ENCODE data around the gene KCND2.

Gene KCND2

DNA sequence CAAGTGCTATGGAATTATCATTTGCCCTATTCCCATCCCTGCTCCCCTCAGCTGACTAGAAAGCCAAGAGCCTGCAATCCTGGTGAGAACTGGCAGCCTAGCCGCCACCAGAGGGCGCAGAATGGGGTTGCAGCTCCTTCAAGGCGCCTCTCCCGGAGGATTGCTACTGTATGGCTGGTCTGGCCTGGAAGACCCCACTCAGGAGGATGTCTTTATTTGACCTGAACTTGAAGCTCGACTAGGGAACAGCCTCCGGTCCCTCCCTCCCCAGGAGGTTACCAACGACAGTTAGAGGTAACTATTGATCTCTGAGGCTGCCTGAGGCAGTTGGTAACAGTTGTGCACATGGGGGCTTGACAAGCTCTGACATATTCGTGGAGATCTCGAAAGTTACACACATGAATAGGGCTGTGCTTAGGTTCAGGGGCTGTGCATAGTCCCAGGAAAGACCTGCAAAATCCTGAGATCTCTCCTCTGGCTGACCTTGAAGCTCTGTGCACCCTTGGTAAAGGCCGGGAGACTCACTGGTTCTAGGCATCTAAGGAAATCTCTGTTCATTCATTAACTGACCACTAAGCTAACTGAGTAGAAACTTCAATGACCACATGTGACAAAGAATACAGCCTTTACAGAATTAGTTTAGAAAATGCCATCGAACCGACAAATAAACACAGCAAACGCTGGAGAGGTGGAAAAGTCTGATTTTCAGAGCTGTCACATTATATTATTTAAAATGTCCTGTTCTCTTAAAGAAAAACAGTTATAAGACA is 519.3 kb downstream of the KCND2 start:
- no peak overlapping the region for H3K4me3 ChIP-seq (ENCODE audit: low read depth, low read length, poor library complexity, severe bottlenecking)
- no peaks in the 10 kb centered on the region for H3K79me2 ChIP-seq (ENCODE audit: insufficient read depth, low read length)
- H3K9me3 ChIP-seq (ENCODE audit: low read length), result no peaks in the 10 kb centered on the region
- H2AFZ ChIP-seq (ENCODE audit: low read length), result no peak overlapping the region
- H4K20me1 ChIP-seq (ENCODE audit: insufficient read depth, low read length), result no peaks in the 10 kb centered on the region
- no peak overlapping the region for H3K9ac ChIP-seq (ENCODE audit: low read length)
- no peak overlapping the region for H3K27ac ChIP-seq (ENCODE audit: low read depth, low read length, poor library complexity, severe bottlenecking)
- H3K27me3 ChIP-seq (ENCODE audit: insufficient read depth, low read length), result no peaks in the 10 kb centered on the region
- TF ChIP-seq, protein P1, sequence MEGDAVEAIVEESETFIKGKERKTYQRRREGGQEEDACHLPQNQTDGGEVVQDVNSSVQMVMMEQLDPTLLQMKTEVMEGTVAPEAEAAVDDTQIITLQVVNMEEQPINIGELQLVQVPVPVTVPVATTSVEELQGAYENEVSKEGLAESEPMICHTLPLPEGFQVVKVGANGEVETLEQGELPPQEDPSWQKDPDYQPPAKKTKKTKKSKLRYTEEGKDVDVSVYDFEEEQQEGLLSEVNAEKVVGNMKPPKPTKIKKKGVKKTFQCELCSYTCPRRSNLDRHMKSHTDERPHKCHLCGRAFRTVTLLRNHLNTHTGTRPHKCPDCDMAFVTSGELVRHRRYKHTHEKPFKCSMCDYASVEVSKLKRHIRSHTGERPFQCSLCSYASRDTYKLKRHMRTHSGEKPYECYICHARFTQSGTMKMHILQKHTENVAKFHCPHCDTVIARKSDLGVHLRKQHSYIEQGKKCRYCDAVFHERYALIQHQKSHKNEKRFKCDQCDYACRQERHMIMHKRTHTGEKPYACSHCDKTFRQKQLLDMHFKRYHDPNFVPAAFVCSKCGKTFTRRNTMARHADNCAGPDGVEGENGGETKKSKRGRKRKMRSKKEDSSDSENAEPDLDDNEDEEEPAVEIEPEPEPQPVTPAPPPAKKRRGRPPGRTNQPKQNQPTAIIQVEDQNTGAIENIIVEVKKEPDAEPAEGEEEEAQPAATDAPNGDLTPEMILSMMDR (IDR thresholded peaks at IDR 0.05; ENCODE audit: low read length), result peak; percentile 100
- no peak for TF ChIP-seq EZH2 (IDR thresholded peaks at IDR 0.05; ENCODE audit: borderline replicate concordance, low read length)
- H3K4me1 ChIP-seq (ENCODE audit: insufficient read depth, low read length, severe bottlenecking), result no peaks in the 10 kb centered on the region
- no peak overlapping the region for H3K4me2 ChIP-seq (ENCODE audit: low read length)
- no peaks in the 10 kb centered on the region for H3K9me2 ChIP-seq (ENCODE audit: low read depth, low read length)
- no peaks in the 10 kb centered on the region for H3F3A ChIP-seq (ENCODE audit: insufficient read depth, low read length)
- no peaks in the 10 kb centered on the region for H3K36me3 ChIP-seq (ENCODE audit: insufficient read depth, low read length)

DNA sequence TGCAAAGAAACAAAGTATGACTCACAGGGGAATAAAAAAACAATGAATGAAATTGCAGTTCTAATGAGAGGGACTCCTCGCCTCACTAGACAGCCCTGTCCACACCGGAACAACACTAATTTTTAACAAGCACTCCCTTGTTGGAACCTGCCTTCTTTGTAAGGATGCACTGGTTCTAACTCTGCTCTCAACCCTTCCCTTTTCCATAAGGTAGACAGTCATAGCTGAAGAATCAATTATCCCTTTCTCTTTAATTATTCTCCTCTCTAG is 519.8 kb downstream of the KCND2 start:
- no peaks in the 10 kb centered on the region for H3K36me3 ChIP-seq (ENCODE audit: insufficient read depth, low read length)
- no peaks in the 10 kb centered on the region for H4K20me1 ChIP-seq (ENCODE audit: insufficient read depth, low read length)
- H3K27ac ChIP-seq (ENCODE audit: low read depth, low read length, poor library complexity, severe bottlenecking), result no peak overlapping the region
- no peak overlapping the region for H3K9ac ChIP-seq (ENCODE audit: low read length)
- H3K4me1 ChIP-seq (ENCODE audit: insufficient read depth, low read length, severe bottlenecking), result no peaks in the 10 kb centered on the region
- no peaks in the 10 kb centered on the region for H3K9me3 ChIP-seq (ENCODE audit: low read length)
- no peaks in the 10 kb centered on the region for H3K79me2 ChIP-seq (ENCODE audit: insufficient read depth, low read length)
- H3K9me2 ChIP-seq (ENCODE audit: low read depth, low read length), result no peaks in the 10 kb centered on the region
- H3F3A ChIP-seq (ENCODE audit: insufficient read depth, low read length), result no peaks in the 10 kb centered on the region
- TF ChIP-seq, protein P1 (IDR thresholded peaks at IDR 0.05; ENCODE audit: low read length), result no peak
- TF ChIP-seq EZH2 (IDR thresholded peaks at IDR 0.05; ENCODE audit: borderline replicate concordance, low read length), result no peak
- H3K4me3 ChIP-seq (ENCODE audit: low read depth, low read length, poor library complexity, severe bottlenecking), result no peak overlapping the region
- H2AFZ ChIP-seq (ENCODE audit: low read length), result no peak overlapping the region
- H3K4me2 ChIP-seq (ENCODE audit: low read length), result no peak overlapping the region
- no peaks in the 10 kb centered on the region for H3K27me3 ChIP-seq (ENCODE audit: insufficient read depth, low read length)

DNA sequence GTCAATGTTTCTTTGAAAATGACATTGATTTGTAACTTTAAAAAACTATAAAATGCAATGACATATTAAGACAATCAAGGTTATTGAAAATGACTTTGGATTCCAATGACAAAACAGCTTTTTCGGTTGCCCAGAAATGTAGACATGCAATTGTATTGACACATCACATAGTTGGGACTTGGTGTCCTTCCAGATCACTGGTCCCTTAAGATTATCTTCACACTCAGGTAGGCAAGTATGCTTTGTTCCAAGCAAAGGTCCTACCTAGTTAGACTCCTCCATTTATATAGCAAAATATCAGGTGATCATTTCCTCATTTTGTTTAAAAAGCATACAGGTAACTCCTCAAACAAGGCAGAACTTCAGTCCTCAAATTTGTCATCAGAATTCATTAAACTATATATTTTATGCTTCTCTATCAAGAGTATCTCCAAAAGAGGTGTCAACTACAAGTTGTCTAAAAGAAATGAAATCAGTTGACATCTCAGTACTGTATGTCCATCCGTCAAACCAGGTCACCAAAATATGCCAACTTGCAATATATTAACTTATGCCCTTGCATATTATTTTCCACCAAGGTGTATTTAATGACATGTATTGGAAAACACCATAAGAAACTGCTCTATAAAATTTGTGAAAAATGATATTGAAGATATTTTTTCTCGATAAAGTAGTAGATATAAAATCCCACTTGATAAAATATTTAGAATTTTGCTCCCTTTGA is 520.4 kb downstream of the KCND2 start:
- no peaks in the 10 kb centered on the region for H3K27me3 ChIP-seq (ENCODE audit: insufficient read depth, low read length)
- no peak overlapping the region for H3K4me2 ChIP-seq (ENCODE audit: low read length)
- no peaks in the 10 kb centered on the region for H3K4me1 ChIP-seq (ENCODE audit: insufficient read depth, low read length, severe bottlenecking)
- TF ChIP-seq, protein P1 (IDR thresholded peaks at IDR 0.05; ENCODE audit: low read length), result no peak
- TF ChIP-seq EZH2 (IDR thresholded peaks at IDR 0.05; ENCODE audit: borderline replicate concordance, low read length), result no peak
- H3K27ac ChIP-seq (ENCODE audit: low read depth, low read length, poor library complexity, severe bottlenecking), result no peak overlapping the region
- H3K9ac ChIP-seq (ENCODE audit: low read length), result no peak overlapping the region
- no peak overlapping the region for H3K4me3 ChIP-seq (ENCODE audit: low read depth, low read length, poor library complexity, severe bottlenecking)
- H3K79me2 ChIP-seq (ENCODE audit: insufficient read depth, low read length), result no peaks in the 10 kb centered on the region
- no peak overlapping the region for H2AFZ ChIP-seq (ENCODE audit: low read length)
- H3F3A ChIP-seq (ENCODE audit: insufficient read depth, low read length), result no peaks in the 10 kb centered on the region
- H4K20me1 ChIP-seq (ENCODE audit: insufficient read depth, low read length), result no peaks in the 10 kb centered on the region
- H3K9me2 ChIP-seq (ENCODE audit: low read depth, low read length), result no peaks in the 10 kb centered on the region
- H3K9me3 ChIP-seq (ENCODE audit: low read length), result no peaks in the 10 kb centered on the region
- H3K36me3 ChIP-seq (ENCODE audit: insufficient read depth, low read length), result no peaks in the 10 kb centered on the region
